ENCODE data around the gene GALNT18.

GRCh38 chr11:11334607-11335006, 287.2 kb downstream of the GALNT18 start:
- TF ChIP-seq POLR2A (IDR thresholded peaks at IDR 0.05): no peak
- TF ChIP-seq, protein P1, sequence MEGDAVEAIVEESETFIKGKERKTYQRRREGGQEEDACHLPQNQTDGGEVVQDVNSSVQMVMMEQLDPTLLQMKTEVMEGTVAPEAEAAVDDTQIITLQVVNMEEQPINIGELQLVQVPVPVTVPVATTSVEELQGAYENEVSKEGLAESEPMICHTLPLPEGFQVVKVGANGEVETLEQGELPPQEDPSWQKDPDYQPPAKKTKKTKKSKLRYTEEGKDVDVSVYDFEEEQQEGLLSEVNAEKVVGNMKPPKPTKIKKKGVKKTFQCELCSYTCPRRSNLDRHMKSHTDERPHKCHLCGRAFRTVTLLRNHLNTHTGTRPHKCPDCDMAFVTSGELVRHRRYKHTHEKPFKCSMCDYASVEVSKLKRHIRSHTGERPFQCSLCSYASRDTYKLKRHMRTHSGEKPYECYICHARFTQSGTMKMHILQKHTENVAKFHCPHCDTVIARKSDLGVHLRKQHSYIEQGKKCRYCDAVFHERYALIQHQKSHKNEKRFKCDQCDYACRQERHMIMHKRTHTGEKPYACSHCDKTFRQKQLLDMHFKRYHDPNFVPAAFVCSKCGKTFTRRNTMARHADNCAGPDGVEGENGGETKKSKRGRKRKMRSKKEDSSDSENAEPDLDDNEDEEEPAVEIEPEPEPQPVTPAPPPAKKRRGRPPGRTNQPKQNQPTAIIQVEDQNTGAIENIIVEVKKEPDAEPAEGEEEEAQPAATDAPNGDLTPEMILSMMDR (IDR thresholded peaks at IDR 0.05): no peak

Data from body of pancreas (tissue), 4 donors.